Measurements from ENCODE around the gene MARK2. TPM values are rescaled to one million over a fixed set of nuclear protein-coding genes. Genes with fewer than 3 reads are reported as not detected.

Gene MARK2
- total and polyA plus RNA-seq, 2 of the 8 experiments (the other 6 are each of a cell fraction or from before 2014, with no cell fraction given) = 19.3 to 58.5 TPM

- TF ChIP-seq CEBPB (IDR thresholded peaks at IDR 0.05; ENCODE audit: low read depth, low read length) (no peak), CREB1 (IDR thresholded peaks at IDR 0.05) (no peak), ZNF274 (IDR thresholded peaks at IDR 0.05; ENCODE audit: borderline replicate concordance, extremely low read depth, low read length) (no peak), YY1 (IDR thresholded peaks at IDR 0.05; ENCODE audit: low read depth, low read length) (no peak)
These were observed 6.6 kb upstream of the MARK2 start (continued) for GRCh38 chr11:63832336-63832735.
